Measurements from ENCODE around the gene EYA2. TPM values are rescaled to one million over a fixed set of nuclear protein-coding genes. Genes with fewer than 3 reads are reported as not detected.

Gene EYA2
- total RNA-seq, 1 experiment from 2014 or later = 0.25 TPM

DNA sequence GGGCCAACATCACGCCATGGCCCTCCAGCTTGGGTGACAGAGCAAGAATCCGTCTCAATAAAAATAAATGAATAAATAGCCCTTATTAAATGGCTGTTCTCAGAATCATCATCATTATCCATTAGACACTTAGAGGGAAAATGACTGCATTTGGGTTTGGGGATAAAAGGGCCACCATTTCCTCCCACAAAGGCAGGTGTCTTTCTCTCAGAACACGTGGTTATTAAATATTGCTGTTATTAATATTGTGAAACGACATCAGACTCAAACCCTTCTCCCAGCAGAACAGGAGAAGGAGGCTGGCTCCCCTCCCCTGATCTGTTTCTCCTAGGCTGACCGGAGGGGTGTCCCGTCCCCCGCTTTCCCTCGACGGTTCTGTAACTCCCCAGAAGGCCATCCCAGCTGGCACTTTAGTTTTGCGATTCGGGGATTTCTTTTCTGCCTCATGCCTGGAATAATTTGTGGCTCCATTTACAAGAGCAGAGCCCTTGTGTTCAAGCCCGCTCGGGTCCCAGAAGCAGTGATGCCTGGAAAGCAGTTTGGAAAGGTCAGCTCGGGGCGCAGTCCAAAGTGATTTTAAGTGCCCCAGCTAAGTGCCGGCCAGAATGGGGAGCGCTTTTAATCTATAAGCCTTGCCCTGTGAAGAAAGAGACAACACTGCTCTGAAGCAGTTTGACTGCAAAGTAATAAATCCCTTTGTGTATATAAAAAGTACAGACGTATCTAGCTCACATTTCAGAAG, 41.9 kb downstream of the EYA2 start:
- H3K27me3 ChIP-seq (replicated peaks; ENCODE audit: control insufficient read depth, insufficient read depth, low read length) = no peaks in the 10 kb centered on the region
- H3K27me3 Mint-ChIP-seq (ENCODE audit: insufficient read depth, unreplicated experiment) = peaks cover 13% of the 10 kb centered on the region
- no peaks in the 10 kb centered on the region for H3K36me3 Mint-ChIP-seq (ENCODE audit: insufficient read depth, unreplicated experiment)
- ChIA-PET CTCF (no interaction called here), POLR2A (no interaction called here)
- H3K9me3 ChIP-seq = no peaks in the 10 kb centered on the region
- no peak overlapping the region for H3K27ac Mint-ChIP-seq (ENCODE audit: unreplicated experiment)
- no peaks in the 10 kb centered on the region for H3K9me3 Mint-ChIP-seq (ENCODE audit: unreplicated experiment)
- H3K4me3 Mint-ChIP-seq (ENCODE audit: unreplicated experiment) = no peak overlapping the region
- intact Hi-C loops (cut with micrococcal nuclease; ENCODE audit: unreplicated experiment) = no loop called here
- no peak overlapping the region for H3K4me3 ChIP-seq (ENCODE audit: low read depth, low read length)
- TF ChIP-seq, protein P1, sequence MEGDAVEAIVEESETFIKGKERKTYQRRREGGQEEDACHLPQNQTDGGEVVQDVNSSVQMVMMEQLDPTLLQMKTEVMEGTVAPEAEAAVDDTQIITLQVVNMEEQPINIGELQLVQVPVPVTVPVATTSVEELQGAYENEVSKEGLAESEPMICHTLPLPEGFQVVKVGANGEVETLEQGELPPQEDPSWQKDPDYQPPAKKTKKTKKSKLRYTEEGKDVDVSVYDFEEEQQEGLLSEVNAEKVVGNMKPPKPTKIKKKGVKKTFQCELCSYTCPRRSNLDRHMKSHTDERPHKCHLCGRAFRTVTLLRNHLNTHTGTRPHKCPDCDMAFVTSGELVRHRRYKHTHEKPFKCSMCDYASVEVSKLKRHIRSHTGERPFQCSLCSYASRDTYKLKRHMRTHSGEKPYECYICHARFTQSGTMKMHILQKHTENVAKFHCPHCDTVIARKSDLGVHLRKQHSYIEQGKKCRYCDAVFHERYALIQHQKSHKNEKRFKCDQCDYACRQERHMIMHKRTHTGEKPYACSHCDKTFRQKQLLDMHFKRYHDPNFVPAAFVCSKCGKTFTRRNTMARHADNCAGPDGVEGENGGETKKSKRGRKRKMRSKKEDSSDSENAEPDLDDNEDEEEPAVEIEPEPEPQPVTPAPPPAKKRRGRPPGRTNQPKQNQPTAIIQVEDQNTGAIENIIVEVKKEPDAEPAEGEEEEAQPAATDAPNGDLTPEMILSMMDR (IDR thresholded peaks at IDR 0.05; ENCODE audit: insufficient read depth in 1 of 2, low read depth in 1 of 2, low read length in 1 of 2, severe bottlenecking in 1 of 2, unreplicated experiment in 1 of 2) = no peak
- DNase-seq = no peak
- H3K4me1 ChIP-seq = no peaks in the 10 kb centered on the region
- no peaks in the 10 kb centered on the region for H3K36me3 ChIP-seq (ENCODE audit: control insufficient read depth, insufficient read depth, low read length)
- BruUV-seq (replicated peaks) = no TSS peak
- no peaks in the 10 kb centered on the region for H3K4me1 Mint-ChIP-seq (ENCODE audit: low read depth, unreplicated experiment)

DNA sequence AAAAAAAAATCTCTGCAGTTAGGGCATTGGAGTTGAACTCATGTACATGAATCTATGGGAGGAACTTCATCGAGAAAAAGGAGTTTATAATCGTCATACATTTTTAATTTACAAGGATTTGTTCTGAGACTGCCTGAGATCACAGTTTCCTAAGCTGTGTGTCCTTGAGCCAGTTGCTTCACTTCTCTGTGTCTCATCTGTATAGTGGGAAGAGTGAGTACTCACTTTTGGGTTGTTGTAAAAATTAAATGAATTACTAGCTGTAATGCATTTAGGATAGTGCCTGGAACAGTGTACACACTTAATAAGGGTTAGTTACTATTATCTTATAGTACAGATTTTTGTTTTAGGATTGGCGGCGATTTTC, 42.5 kb downstream of the EYA2 start:
- Mint-ChIP-seq H3K27ac (ENCODE audit: unreplicated experiment) (no peak overlapping the region), H3K9me3 (ENCODE audit: unreplicated experiment) (no peaks in the 10 kb centered on the region), H3K4me1 (ENCODE audit: low read depth, unreplicated experiment) (no peaks in the 10 kb centered on the region), H3K36me3 (ENCODE audit: insufficient read depth, unreplicated experiment) (no peaks in the 10 kb centered on the region), H3K27me3 (ENCODE audit: insufficient read depth, unreplicated experiment) (peaks cover 11% of the 10 kb centered on the region), H3K4me3 (ENCODE audit: unreplicated experiment) (no peak overlapping the region)
- no peaks in the 10 kb centered on the region for H3K9me3 ChIP-seq
- H3K36me3 ChIP-seq (ENCODE audit: control insufficient read depth, insufficient read depth, low read length) = no peaks in the 10 kb centered on the region
- ChIA-PET CTCF (no interaction called here), POLR2A (no interaction called here)
- H3K27me3 ChIP-seq (replicated peaks; ENCODE audit: control insufficient read depth, insufficient read depth, low read length) = no peaks in the 10 kb centered on the region
- intact Hi-C loops (cut with micrococcal nuclease; ENCODE audit: unreplicated experiment) = no loop called here
- BruUV-seq (replicated peaks) = no TSS peak
- no peak for DNase-seq
- H3K4me3 ChIP-seq (ENCODE audit: low read depth, low read length) = no peak overlapping the region
- no peaks in the 10 kb centered on the region for H3K4me1 ChIP-seq
- TF ChIP-seq, protein P1 (IDR thresholded peaks at IDR 0.05; ENCODE audit: insufficient read depth in 1 of 2, low read depth in 1 of 2, low read length in 1 of 2, severe bottlenecking in 1 of 2, unreplicated experiment in 1 of 2) = no peak

DNA sequence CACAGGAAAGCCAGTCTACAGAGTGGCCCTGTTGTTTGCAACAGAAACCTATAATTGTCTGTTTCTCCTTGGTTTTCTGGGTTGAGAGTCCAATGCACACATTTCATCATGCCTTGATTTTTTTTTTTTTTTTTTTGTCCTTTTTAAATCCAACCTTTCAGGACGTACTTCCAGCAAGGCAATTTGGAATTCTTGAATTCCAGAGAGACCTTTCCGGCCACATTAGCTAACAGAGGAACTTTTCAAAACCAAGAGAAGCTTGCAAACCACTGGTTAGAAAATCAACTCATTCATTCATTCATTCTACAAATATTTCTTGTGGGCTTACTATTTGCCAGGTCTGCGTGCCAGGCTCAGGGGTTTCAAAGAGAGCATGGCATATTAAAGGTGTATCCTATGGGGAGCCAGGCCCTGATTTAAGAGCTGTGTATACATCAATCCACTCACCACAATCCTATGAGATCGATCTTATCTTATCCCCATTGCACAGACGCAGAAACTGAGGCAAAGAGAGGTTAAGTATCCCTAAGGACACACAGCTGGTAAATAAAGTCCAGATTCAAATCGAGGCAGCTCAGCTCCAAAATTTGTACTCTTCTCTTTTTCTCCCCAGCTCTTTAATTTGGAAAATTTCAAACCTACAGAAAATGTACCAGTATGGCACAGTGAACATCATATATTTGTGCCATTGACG, 43.0 kb downstream of the EYA2 start:
- no TSS peak for BruUV-seq (replicated peaks)
- Mint-ChIP-seq H3K4me3 (ENCODE audit: unreplicated experiment) (no peak overlapping the region), H3K9me3 (ENCODE audit: unreplicated experiment) (no peaks in the 10 kb centered on the region), H3K36me3 (ENCODE audit: insufficient read depth, unreplicated experiment) (no peaks in the 10 kb centered on the region), H3K27ac (ENCODE audit: unreplicated experiment) (no peak overlapping the region), H3K27me3 (ENCODE audit: insufficient read depth, unreplicated experiment) (peaks cover 8% of the 10 kb centered on the region), H3K4me1 (ENCODE audit: low read depth, unreplicated experiment) (no peaks in the 10 kb centered on the region)
- Histone ChIP-seq H3K4me3 (ENCODE audit: low read depth, low read length) (no peak overlapping the region), H3K9me3 (no peaks in the 10 kb centered on the region), H3K36me3 (ENCODE audit: control insufficient read depth, insufficient read depth, low read length) (no peaks in the 10 kb centered on the region), H3K27me3 (replicated peaks; ENCODE audit: control insufficient read depth, insufficient read depth, low read length) (no peaks in the 10 kb centered on the region), H3K4me1 (no peaks in the 10 kb centered on the region)
- intact Hi-C loops (cut with micrococcal nuclease; ENCODE audit: unreplicated experiment) = no loop called here
- CTCF ChIA-PET = no interaction called here
- TF ChIP-seq, protein P1 (IDR thresholded peaks at IDR 0.05; ENCODE audit: insufficient read depth in 1 of 2, low read depth in 1 of 2, low read length in 1 of 2, severe bottlenecking in 1 of 2, unreplicated experiment in 1 of 2) = no peak
- DNase-seq = no peak
- POLR2A ChIA-PET = no interaction called here

Measured in Caco-2 (cell line).